ENCODE measurements around the gene LEMD2. TPM values are rescaled to one million over a fixed set of nuclear protein-coding genes. Genes with fewer than 3 reads are reported as not detected.

The LEMD2 gene
- total and polyA plus RNA-seq, 9 of the 15 experiments (the other 6 are each of a cell fraction or from before 2014, with no cell fraction given): 0.32 to 46.3 (median 30.8) TPM

- ATAC-seq (peak; percentile 86), DNase-seq (ENCODE audit: extremely low read depth in 1 of 4, low spot score in 3 of 4) (peak; percentile 84 to 91 (median 87)), FAIRE-seq (peak; percentile 99)
- Histone ChIP-seq H3K4me1 (replicated peaks in 1 of 2; ENCODE audit: control insufficient read depth in 2 of 2, insufficient read depth in 2 of 2, low read length in 2 of 2) (peaks cover 9 to 11% of the 10 kb centered on the region in 2 experiments; a peak in 2 of 5 replicates), H3K9ac (ENCODE audit: insufficient read depth in 1 of 2, low read depth in 2 of 2, low read length in 2 of 2) (no peak overlapping the region), H3K9me3 (replicated peaks; ENCODE audit: control insufficient read depth, insufficient read depth, low read depth, low read length) (no peaks in the 10 kb centered on the region), H3K27me3 (ENCODE audit: control insufficient read depth in 2 of 2, insufficient read depth in 2 of 2, low read length in 2 of 2) (peaks cover 28 to 60% of the 10 kb centered on the region in 2 experiments; a peak in 4 of 5 replicates), H3K27ac (ENCODE audit: extremely low read depth, low read depth, low read length) (no peak overlapping the region), H3K4me2 (ENCODE audit: insufficient read depth, low read length) (no peak overlapping the region), H3K4me3 (no peak overlapping the region), H3K9me1 (ENCODE audit: control insufficient read depth, insufficient read depth, low read length) (peaks cover 2% of the 10 kb centered on the region), H2AFZ (ENCODE audit: low read depth, low read length) (no peak overlapping the region), H4K20me1 (replicated peaks; ENCODE audit: control insufficient read depth, insufficient read depth, low read length) (peaks cover 15% of the 10 kb centered on the region; the same call in 1 of the 2 replicates), H3K36me3 (ENCODE audit: control insufficient read depth, insufficient read depth, low read length) (no peaks in the 10 kb centered on the region), H3K79me2 (ENCODE audit: control insufficient read depth, insufficient read depth, low read length) (no peaks in the 10 kb centered on the region)
- POLR2A ChIA-PET: interaction anchor here (0.6 to 1.3 kb wide), 4 partner anchors 15 to 39 kb away, joined by 3 to 5 read pairs (median 3); no protein-coding TSS in a partner anchor
- 1% methylated on average over 11 of the region's 11 CpGs for WGBS (ENCODE audit: insufficient coverage, low coverage, missing lambda C conversion rate)
- CTCF ChIA-PET (ENCODE audit: low intra/inter-chr PET ratio): interaction anchor here (0.5 to 2.1 kb wide), 7 partner anchors 15 to 410 kb away, joined by 3 to 12 read pairs (median 3); partner anchors contain the start of gene UQCC2
- in situ Hi-C loops (cut with MboI): no loop called here
- BruUV-seq (replicated peaks): no TSS peak
- intact Hi-C loops (cut with micrococcal nuclease): loop anchor here (1.0 kb wide), 2 partner anchors 18 to 33 kb away; partner anchors contain the start of gene UQCC2
- TF ChIP-seq RAD21 (CRISPR knock-in tag; conservative IDR thresholded peaks at IDR 0.05 in 1 of 2, IDR thresholded peaks at IDR 0.05 in 1 of 2) (peak; percentile 66 to 91), KLF16 (IDR thresholded peaks at IDR 0.05) (peak; percentile 80), EGR1 (conservative IDR thresholded peaks at IDR 0.05) (peak; percentile 62), REST (IDR thresholded peaks at IDR 0.05; ENCODE audit: borderline replicate concordance) (peak; percentile 77), REST (CRISPR knock-in tag; IDR thresholded peaks at IDR 0.05; ENCODE audit: low read depth) (no peak), SIN3A (IDR thresholded peaks at IDR 0.05; ENCODE audit: borderline replicate concordance in 2 of 2, control insufficient read depth in 1 of 2, low read depth in 2 of 2, low read length in 2 of 2) (no peak), ZNF740 (CRISPR knock-in tag; IDR thresholded peaks at IDR 0.05) (no peak), ZNF740 (tag; IDR thresholded peaks at IDR 0.05) (no peak), TEAD4 (IDR thresholded peaks at IDR 0.05; ENCODE audit: low read length) (peak; percentile 63), TEAD4 (CRISPR knock-in tag; IDR thresholded peaks at IDR 0.05; ENCODE audit: borderline replicate concordance) (0 out of 2 replicates have a peak, but pooled peaks have one; percentile 37)
Observed at GRCh38 chr6:33744001-33744848, 44.7 kb downstream of the LEMD2 start.

Measured in K562 (cell line).